Measurements from ENCODE around the gene HKDC1.

- no peak for TF ChIP-seq CTCF (IDR thresholded peaks at IDR 0.05)
- TF ChIP-seq POLR2A (IDR thresholded peaks at IDR 0.05): no peak
- TF ChIP-seq POLR2AphosphoS5 (IDR thresholded peaks at IDR 0.05; ENCODE audit: insufficient read depth in 1 of 2, low read depth in 1 of 2): no peak
These were observed 34.7 kb downstream of the HKDC1 start for GRCh38 chr10:69254877-69255276.

Data from vagina (tissue), 2 donors.